Neuron (in vitro differentiated cells): ENCODE measurements around the gene GOLGA6C.
"Not testable (repeated sequence)": the region's sequence is repeated elsewhere in the genome, so short reads cannot be mapped to it uniquely, and the experiment has no call there.

ENCODE experiments used
- H2AFZ ChIP-seq: one replicate; pipeline ENCODE4 v1.6.1; 2013; ENCODE audit warnings: low read depth, mild to moderate bottlenecking, inconsistent platforms, low read length, moderate library complexity
- H3K27me3 ChIP-seq: one replicate; pipeline ENCODE4 v1.6.1; 2013; ENCODE audit warnings: low read length; ENCODE audit not compliant: insufficient read depth
- H3K36me3 ChIP-seq: one replicate; pipeline ENCODE4 v1.6.1; 2013; ENCODE audit warnings: low read length; ENCODE audit not compliant: insufficient read depth
- H3K4me1 ChIP-seq: one replicate; pipeline ENCODE4 v1.6.1; 2013; ENCODE audit warnings: low read length; ENCODE audit not compliant: insufficient read depth
- H3K4me3 ChIP-seq: 2 replicates; pipeline ENCODE4 v1.5.1; 2013; ENCODE audit warnings: mild to moderate bottlenecking, low read length, moderate library complexity
- H3K9me3 ChIP-seq: one replicate; pipeline ENCODE4 v1.6.1; 2013; ENCODE audit warnings: low read length

Gene GOLGA6C

DNA sequence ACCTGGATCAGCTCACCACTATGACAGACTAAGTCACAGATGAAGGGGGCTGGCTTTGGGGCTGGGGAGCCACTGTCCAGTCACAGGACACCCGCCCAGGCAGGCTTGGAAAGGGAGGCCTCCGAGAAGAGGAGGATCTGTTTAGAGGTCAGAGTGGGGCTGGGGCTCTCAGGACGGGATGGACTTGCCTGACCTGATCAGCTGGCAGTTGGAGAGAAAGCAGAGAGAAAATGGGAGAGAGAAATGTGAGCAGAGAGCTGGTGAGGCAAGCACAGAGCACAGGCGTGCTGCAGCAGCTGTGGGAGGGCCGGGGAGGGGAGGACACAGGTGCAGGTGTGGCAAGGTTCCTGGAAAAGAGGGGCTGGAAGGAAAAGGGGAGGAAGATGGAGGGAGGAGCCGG lies 41.9 kb downstream of the GOLGA6C start:
- H3K9me3 ChIP-seq, H3K27me3 ChIP-seq, H3K36me3 ChIP-seq, H3K4me1 ChIP-seq, H3K4me3 ChIP-seq, H2AFZ ChIP-seq: not testable (repeated sequence)

GRCh38 chr15:75302318-75302717 lies 44.2 kb downstream of the GOLGA6C start:
- Histone ChIP-seq H3K9me3 (no peaks in the 10 kb centered on the region), H3K27me3 (no peaks in the 10 kb centered on the region), H3K36me3 (no peaks in the 10 kb centered on the region), H3K4me1 (no peaks in the 10 kb centered on the region), H2AFZ (no peak overlapping the region), H3K4me3 (no peak overlapping the region)

DNA sequence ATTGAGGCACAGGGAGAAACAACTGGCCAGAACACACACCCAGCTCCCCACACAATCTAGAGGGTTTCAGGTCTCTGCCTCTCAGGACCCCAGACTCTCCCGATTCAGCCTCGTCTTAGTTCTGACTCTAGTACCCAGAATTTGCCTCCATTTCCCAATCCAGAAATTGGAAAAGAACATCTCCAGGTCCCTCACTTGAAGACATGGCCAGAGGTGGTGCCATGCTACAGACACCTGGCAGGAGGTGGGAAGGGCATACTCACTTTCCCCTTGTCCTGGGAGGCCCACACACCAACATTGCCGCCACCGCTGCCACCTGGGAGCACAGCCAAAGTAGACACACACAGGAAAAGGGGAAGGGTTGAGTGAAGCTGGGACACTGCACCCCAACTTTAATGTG lies 44.6 kb downstream of the GOLGA6C start:
- not testable (repeated sequence) for H2AFZ ChIP-seq, H3K4me1 ChIP-seq, H3K27me3 ChIP-seq, H3K36me3 ChIP-seq, H3K4me3 ChIP-seq, H3K9me3 ChIP-seq

- H3K36me3 ChIP-seq: no peaks in the 10 kb centered on the region
These were observed 48.1 kb downstream of the GOLGA6C start for GRCh38 chr15:75306188-75306587.

DNA sequence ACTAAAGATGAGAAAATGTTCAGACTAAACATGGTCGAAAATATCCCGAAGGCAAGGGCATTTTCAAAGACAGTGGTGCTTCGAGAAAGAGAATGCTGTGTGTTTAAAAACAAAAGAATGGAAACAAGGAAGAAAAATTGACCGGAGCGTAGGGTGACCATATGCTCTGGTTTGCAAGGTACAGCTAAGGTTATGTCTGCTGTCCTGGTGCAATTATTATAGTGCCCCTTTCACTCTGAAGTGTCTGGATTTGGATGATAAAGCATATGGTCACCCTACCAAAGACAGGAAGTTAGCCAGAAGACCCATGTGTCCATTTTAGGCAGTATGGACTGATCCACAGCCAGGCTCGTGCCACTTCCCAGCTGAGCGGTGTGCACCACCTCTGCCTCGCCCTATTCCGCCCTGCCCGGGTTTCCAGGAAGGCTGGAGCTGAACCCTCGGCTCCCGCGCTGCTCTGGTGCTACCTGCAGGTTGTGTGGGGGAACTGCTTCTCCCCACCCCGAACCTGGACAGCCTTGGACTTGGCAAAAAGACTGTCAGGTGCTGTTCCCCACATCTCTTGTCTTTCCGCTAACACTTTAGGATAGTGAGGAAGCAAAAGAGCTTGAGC lies 49.8 kb downstream of the GOLGA6C start:
- H3K4me1 ChIP-seq: no peaks in the 10 kb centered on the region
- H3K36me3 ChIP-seq: no peaks in the 10 kb centered on the region
- peaks cover 5% of the 10 kb centered on the region for H3K27me3 ChIP-seq
- H3K4me3 ChIP-seq: no peak overlapping the region
- no peak overlapping the region for H2AFZ ChIP-seq
- no peaks in the 10 kb centered on the region for H3K9me3 ChIP-seq

More at GRCh38 chr15:75306188-75306587, 48.1 kb downstream of the GOLGA6C start:
- Histone ChIP-seq H3K4me3 (no peak overlapping the region), H3K27me3 (peaks cover 5% of the 10 kb centered on the region), H3K9me3 (no peaks in the 10 kb centered on the region), H3K4me1 (no peaks in the 10 kb centered on the region), H2AFZ (no peak overlapping the region)

DNA sequence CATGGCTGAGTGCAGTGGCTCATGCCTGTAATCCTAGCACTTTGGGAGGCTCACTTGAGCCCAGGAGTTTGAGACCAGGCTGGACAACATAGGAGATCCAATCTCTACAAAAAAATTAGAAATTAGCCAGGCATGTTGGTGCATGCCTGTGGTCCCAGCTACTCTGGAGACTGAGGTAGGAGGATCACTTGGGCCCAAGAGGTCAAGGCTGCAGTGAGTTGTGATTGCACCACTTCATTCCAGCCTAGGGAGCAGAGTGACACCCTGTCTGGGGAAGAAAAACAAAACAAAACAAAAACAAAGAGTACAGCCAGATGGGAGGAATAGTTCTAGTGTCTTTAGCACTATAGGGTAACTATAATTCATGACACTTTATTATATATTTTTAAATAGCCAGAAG lies 51.6 kb downstream of the GOLGA6C start:
- H2AFZ ChIP-seq: no peak overlapping the region
- no peaks in the 10 kb centered on the region for H3K4me1 ChIP-seq

GRCh38 chr15:75312548-75312947 lies 54.4 kb downstream of the GOLGA6C start:
- H3K36me3 ChIP-seq, H3K27me3 ChIP-seq, H3K4me3 ChIP-seq, H3K4me1 ChIP-seq, H3K9me3 ChIP-seq, H2AFZ ChIP-seq: not testable (repeated sequence)

More for the DNA sequence above, 51.6 kb downstream of the GOLGA6C start:
- H3K36me3 ChIP-seq: no peaks in the 10 kb centered on the region
- peaks cover 5% of the 10 kb centered on the region for H3K27me3 ChIP-seq
- no peak overlapping the region for H3K4me3 ChIP-seq
- H3K9me3 ChIP-seq: no peaks in the 10 kb centered on the region

GRCh38 chr15:75313116-75313845 lies 55.1 kb downstream of the GOLGA6C start:
- Histone ChIP-seq H3K36me3 (no peaks in the 10 kb centered on the region), H3K4me3 (no peak overlapping the region), H3K27me3 (peaks cover 5% of the 10 kb centered on the region), H3K9me3 (no peaks in the 10 kb centered on the region), H2AFZ (no peak overlapping the region), H3K4me1 (no peaks in the 10 kb centered on the region)

DNA sequence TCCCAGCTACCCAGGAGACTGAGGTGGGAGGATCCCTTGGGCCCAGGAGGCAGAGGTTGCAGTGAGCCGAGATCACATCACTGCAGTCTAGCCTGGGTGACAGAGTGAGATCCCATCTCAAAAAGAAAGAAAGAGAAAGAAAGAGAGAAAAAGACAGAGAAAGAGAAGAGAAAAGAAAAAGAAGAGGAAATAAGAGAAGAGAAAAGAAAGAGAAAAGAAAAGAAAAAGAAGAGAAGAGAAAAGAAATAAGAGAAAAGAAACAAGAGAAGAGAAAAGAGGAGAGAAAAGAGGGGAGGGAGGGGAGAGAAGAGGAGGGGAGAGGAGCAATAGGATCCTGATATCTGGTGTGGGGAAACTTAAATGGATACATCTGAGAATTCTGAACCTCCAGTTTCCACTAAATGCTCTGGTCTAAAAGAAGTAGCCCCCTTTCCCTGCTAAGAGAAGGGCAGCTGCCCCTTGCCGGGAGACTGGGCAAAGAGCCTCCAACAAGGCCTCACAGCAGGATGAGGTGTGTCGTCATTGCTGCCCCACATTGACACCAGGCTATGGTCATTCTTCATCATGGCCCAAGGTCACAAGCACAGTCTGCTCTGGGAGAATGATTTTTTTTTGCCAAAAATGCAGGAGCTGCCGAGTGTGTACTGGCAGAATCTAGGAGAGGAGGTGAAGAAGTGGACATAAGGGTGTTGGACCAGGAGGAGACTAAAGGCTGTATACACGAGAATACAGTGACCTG lies 56.6 kb downstream of the GOLGA6C start:
- no peak overlapping the region for H2AFZ ChIP-seq
- H3K9me3 ChIP-seq: no peaks in the 10 kb centered on the region
- H3K4me1 ChIP-seq: no peaks in the 10 kb centered on the region
- peaks cover 4% of the 10 kb centered on the region for H3K27me3 ChIP-seq
- no peak overlapping the region for H3K4me3 ChIP-seq
- H3K36me3 ChIP-seq: no peaks in the 10 kb centered on the region

- not testable (repeated sequence) for H3K4me3 ChIP-seq, H3K4me1 ChIP-seq, H2AFZ ChIP-seq, H3K9me3 ChIP-seq, H3K36me3 ChIP-seq, H3K27me3 ChIP-seq
These were observed 61.2 kb downstream of the GOLGA6C start for GRCh38 chr15:75319231-75319897.
